H1 (cell line): Measurements from ENCODE around the gene ATP6AP1. TPM values are rescaled to one million over a fixed set of nuclear protein-coding genes. Genes with fewer than 3 reads are reported as not detected.

ENCODE experiments used
- GABPA ChIP-seq: IDR thresholded peaks from 2 replicates; pipeline ENCODE4 v1.6.1; 2011; ENCODE audit warnings: mild to moderate bottlenecking, low read length, moderate library complexity, borderline replicate concordance; ENCODE audit not compliant: insufficient read depth
- GTF2F1 ChIP-seq: IDR thresholded peaks from 2 replicates; pipeline ENCODE4 v1.6.1; 2012; ENCODE audit warnings: low read depth, low read length, improper control_type of control experiment, borderline replicate concordance
- KDM4A ChIP-seq: IDR thresholded peaks from one replicate; pipeline ENCODE4 v1.7.1; 2012; ENCODE audit warnings: low read depth, mild to moderate bottlenecking, moderate library complexity, low read length, inconsistent platforms; ENCODE audit not compliant: severe bottlenecking
- KDM5A ChIP-seq: fragments of 200-600 bp; IDR thresholded peaks from 2 replicates; pipeline ENCODE4 v1.7.1; 2012; ENCODE audit warnings: mild to moderate bottlenecking, low read length, inconsistent platforms, mixed read lengths
- MAFK ChIP-seq: IDR thresholded peaks from 2 replicates; pipeline ENCODE4 v1.6.1; 2012; ENCODE audit warnings: low read depth, mild to moderate bottlenecking, improper control_type of control experiment, low read length
- POLR2AphosphoS5 ChIP-seq: IDR thresholded peaks from 2 replicates; pipeline ENCODE4 v1.6.1; 2011; ENCODE audit warnings: low read depth, low read length
- RFX5 ChIP-seq: IDR thresholded peaks from 2 replicates; pipeline ENCODE4 v1.6.1; 2011; ENCODE audit warnings: low read depth, low read length, improper control_type of control experiment, borderline replicate concordance
- RNF2 ChIP-seq: fragments of 200-900, 300-1000 bp; sonication (generic); IDR thresholded peaks from 2 replicates; pipeline ENCODE4 v1.7.1; 2016; ENCODE audit warnings: borderline replicate concordance, low read depth, mild to moderate bottlenecking, antibody characterized with exemption, low read length; ENCODE audit not compliant: poor library complexity, severe bottlenecking; ENCODE audit errors: missing control alignments
- SP1 ChIP-seq: IDR thresholded peaks from 2 replicates; pipeline ENCODE4 v1.6.1; 2011; ENCODE audit warnings: low read depth, low read length
- TBP ChIP-seq: IDR thresholded peaks from 2 replicates; pipeline ENCODE4 v1.6.1; 2011; ENCODE audit warnings: low read depth, low read length, improper control_type of control experiment
- polyA plus RNA-seq, 7 experiments: library from polyadenylated mRNA; depleted of rRNA in 3 of 7; stranded (reverse) in 5 of 7; unstranded in 2 of 7; fragments of >200 nt in 5 of 7; fragments of 200-250 nt in 2 of 7; gene quantifications; 1 replicate in 5 of 7; 2 replicates in 1 of 7; 4 replicates in 1 of 7; pipeline versions ENCODE4 v1.2.1 to v1.2.3, GENCODE V29; 2011 to 2013; ENCODE audit warnings: missing spikeins in 2 of 7, mixed read lengths in 2 of 7
- total RNA-seq: library from RNA; stranded (reverse); fragmentation: NEBNext Ultra II Directional; extraction: Animal tissue kit (Norgen Biotek cat#: 25700); gene quantifications from 2 replicates; pipeline ENCODE4 v1.2.1, GENCODE V29; 2021
- TF ChIP-seq, protein P1 (sequence below): IDR thresholded peaks from 2 replicates; pipeline ENCODE4 v1.6.1; 2012; ENCODE audit warnings: inconsistent platforms

Gene ATP6AP1
- total and polyA plus RNA-seq, 2 of the 8 experiments (the other 6 are each of a cell fraction or from before 2014, with no cell fraction given) = 44.6 to 80.8 TPM

GRCh38 chrX:154378799-154379568 is 49.5 kb upstream of the ATP6AP1 start, which contains the start of gene EMD (continued):
- no peak for TF ChIP-seq RFX5
- TF ChIP-seq TBP = peak; percentile 70
- no peak for TF ChIP-seq GABPA
- TF ChIP-seq KDM4A = no peak
- peak; percentile 21; the same call in 1 of the 2 replicates for TF ChIP-seq POLR2AphosphoS5
- TF ChIP-seq, protein P1, sequence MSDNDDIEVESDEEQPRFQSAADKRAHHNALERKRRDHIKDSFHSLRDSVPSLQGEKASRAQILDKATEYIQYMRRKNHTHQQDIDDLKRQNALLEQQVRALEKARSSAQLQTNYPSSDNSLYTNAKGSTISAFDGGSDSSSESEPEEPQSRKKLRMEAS = peak; percentile 34; the same call in 1 of the 2 replicates
- TF ChIP-seq GTF2F1 = 0 out of 2 replicates have a peak, but pooled peaks have one; percentile 42
- no peak for TF ChIP-seq MAFK
- no peak for TF ChIP-seq RNF2
- TF ChIP-seq SP1 = peak; percentile 16; the same call in 1 of the 2 replicates
- no peak for TF ChIP-seq KDM5A
